ENCODE results near the gene PRKACB. TPM values are rescaled to one million over a fixed set of nuclear protein-coding genes. Genes with fewer than 3 reads are reported as not detected.
"Not testable (repeated sequence)": the region's sequence is repeated elsewhere in the genome, so short reads cannot be mapped to it uniquely, and the experiment has no call there.

The PRKACB gene
- total RNA-seq, 2 donors from 2014 or later, result 9.6 to 18.2 TPM

DNA sequence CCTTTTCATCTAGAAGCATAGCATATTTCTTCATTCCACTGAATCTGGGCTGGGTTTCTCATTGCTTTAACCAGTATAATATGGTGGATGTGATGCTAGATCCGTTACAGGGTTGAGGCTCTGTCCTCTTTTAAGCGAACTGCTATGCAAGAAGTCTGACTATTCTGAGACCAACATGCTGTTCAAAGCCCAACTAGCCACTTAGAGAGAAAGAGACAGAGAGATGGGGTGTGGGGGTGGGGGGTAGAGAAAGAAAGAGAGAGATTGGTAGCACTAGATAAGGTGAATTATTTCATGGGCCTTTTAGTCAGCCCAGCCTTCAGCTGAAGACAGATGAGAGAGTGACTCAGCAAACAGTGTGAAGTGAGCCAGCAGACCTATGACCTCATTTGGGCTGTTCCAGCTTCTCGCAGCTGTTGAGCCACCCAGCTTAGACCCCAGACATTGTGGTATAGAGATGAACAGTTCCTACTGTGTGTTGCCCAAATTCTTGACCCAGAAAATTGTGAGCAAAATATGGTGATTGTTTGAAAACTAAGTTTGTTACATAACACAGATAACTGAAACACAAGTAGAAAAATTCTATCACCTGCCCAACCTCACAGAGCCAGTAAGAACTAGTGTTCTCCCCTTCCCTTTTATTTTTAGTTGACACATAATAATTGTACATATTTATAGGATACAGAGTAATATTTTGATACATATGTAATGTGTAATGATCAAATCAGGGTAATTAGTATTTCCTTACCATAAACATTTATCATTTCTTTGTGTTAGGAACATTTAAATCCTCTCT, 40.7 kb upstream of the PRKACB start:
- ATAC-seq (peak; percentile 99), DNase-seq (peak; percentile 56 to 69 (median 63))
- intact Hi-C loops (cut with DNase I), result no loop called here
- TF ChIP-seq, protein P1, sequence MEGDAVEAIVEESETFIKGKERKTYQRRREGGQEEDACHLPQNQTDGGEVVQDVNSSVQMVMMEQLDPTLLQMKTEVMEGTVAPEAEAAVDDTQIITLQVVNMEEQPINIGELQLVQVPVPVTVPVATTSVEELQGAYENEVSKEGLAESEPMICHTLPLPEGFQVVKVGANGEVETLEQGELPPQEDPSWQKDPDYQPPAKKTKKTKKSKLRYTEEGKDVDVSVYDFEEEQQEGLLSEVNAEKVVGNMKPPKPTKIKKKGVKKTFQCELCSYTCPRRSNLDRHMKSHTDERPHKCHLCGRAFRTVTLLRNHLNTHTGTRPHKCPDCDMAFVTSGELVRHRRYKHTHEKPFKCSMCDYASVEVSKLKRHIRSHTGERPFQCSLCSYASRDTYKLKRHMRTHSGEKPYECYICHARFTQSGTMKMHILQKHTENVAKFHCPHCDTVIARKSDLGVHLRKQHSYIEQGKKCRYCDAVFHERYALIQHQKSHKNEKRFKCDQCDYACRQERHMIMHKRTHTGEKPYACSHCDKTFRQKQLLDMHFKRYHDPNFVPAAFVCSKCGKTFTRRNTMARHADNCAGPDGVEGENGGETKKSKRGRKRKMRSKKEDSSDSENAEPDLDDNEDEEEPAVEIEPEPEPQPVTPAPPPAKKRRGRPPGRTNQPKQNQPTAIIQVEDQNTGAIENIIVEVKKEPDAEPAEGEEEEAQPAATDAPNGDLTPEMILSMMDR (IDR thresholded peaks at IDR 0.05), result no peak
- no peak for TF ChIP-seq POLR2A (IDR thresholded peaks at IDR 0.05)
- Histone ChIP-seq H3K4me3 (no peak overlapping the region), H3K36me3 (replicated peaks in 1 of 2; ENCODE audit: insufficient read depth in 1 of 2, low read depth in 2 of 2) (no peaks in the 10 kb centered on the region), H3K27ac (no peak overlapping the region), H3K9me3 (no peaks in the 10 kb centered on the region), H3K27me3 (no peaks in the 10 kb centered on the region), H3K4me1 (peaks cover 7% of the 10 kb centered on the region)
- 69% methylated on average over 3 of the region's 3 CpGs for WGBS, 2 donors

DNA sequence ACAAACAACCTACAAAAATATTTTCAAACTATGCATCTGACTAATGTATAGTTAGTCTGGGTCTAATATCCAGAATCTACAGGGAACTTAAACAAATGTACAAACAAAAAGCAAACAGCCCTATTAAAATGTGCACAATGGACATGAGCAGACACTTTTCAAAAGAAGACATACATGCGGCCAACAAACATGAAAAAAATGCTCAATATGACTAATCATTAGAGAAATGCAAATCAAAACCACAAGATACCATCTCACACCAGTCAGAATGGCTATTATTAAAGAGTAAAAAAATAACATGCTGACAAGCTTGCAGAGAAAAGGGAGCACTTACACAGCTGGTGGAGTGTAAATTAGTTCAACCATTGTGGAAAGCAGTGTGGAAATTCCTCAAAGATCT, 36.5 kb upstream of the PRKACB start:
- H3K27ac ChIP-seq; ATAC-seq; DNase-seq; H3K36me3 ChIP-seq (replicated peaks in 1 of 2; ENCODE audit: insufficient read depth in 1 of 2, low read depth in 2 of 2); H3K4me3 ChIP-seq; H3K27me3 ChIP-seq; intact Hi-C loops (cut with DNase I); H3K9me3 ChIP-seq; H3K4me1 ChIP-seq: not testable (repeated sequence)
- WGBS, 2 donors, result 68 to 74% methylated on average over 1 of the region's 1 CpG

DNA sequence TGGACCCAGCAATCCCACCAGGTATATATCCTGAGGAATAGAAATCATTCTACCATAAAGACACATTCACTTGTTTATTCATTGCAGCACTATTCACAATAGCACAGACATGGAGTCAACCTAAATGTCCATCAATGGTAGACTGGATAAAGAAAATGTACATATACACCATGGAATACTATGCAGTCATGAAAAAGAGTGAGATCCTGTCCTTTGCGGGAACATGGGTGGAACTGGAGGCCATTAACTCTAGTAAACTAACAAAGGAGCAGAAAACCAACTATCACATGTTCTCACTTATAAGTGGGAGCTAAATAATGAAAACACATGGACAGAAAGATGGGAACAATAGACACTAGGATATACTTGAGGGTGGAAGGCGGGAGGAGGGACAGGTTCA, 36.1 kb upstream of the PRKACB start:
- H3K9me3 ChIP-seq, result no peaks in the 10 kb centered on the region
- 97% methylated on average over 2 of the region's 2 CpGs for WGBS, 2 donors
- peaks cover 7% of the 10 kb centered on the region for H3K4me1 ChIP-seq
- no peak overlapping the region for H3K27ac ChIP-seq
- intact Hi-C loops (cut with DNase I), result no loop called here
- no peaks in the 10 kb centered on the region for H3K27me3 ChIP-seq
- no peak for ATAC-seq
- TF ChIP-seq, protein P1 (IDR thresholded peaks at IDR 0.05), result no peak
- TF ChIP-seq POLR2A (IDR thresholded peaks at IDR 0.05), result no peak
- no peak for DNase-seq
- no peak overlapping the region for H3K4me3 ChIP-seq
- no peaks in the 10 kb centered on the region for H3K36me3 ChIP-seq (replicated peaks in 1 of 2; ENCODE audit: insufficient read depth in 1 of 2, low read depth in 2 of 2)

DNA sequence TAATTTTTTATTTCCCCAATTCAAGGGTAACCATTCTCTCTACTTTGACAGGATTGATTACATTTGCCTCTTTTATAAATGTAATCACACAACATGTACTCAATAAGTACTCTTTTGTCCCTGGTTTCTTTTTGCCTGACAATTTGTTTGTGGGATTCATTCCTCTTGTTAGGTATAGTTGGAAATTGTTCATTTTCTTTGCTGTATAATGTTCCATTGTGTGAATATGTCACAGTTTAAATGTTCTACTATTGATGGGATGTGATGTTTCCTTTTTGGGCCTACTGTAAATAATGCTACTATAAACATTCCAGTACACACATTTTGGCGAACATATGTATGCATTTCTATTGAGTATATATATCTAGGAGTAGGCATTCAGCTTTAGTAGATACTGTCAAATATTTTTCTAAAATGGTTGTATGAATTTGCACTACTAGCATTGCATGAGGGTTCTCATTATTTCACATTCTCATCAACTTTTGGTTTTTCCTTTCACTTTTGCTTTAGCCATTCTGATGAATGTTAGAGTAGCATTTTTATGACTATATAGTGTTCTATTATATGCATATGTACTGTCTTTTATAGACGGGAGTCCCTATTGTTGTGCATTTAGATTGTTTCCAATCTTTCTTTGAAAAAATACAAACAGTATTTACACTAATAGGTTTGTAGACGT, 35.0 kb upstream of the PRKACB start:
- intact Hi-C loops (cut with DNase I), result no loop called here
- ATAC-seq (no peak), DNase-seq (no peak)
- Histone ChIP-seq H3K4me1 (no peaks in the 10 kb centered on the region), H3K27me3 (no peaks in the 10 kb centered on the region), H3K9me3 (no peaks in the 10 kb centered on the region), H3K27ac (no peak overlapping the region), H3K4me3 (no peak overlapping the region), H3K36me3 (replicated peaks in 1 of 2; ENCODE audit: insufficient read depth in 1 of 2, low read depth in 2 of 2) (no peaks in the 10 kb centered on the region)
- 94% methylated on average over 3 of the region's 3 CpGs for WGBS, 2 donors
- TF ChIP-seq, protein P1 (IDR thresholded peaks at IDR 0.05), result no peak
- no peak for TF ChIP-seq POLR2A (IDR thresholded peaks at IDR 0.05)

DNA sequence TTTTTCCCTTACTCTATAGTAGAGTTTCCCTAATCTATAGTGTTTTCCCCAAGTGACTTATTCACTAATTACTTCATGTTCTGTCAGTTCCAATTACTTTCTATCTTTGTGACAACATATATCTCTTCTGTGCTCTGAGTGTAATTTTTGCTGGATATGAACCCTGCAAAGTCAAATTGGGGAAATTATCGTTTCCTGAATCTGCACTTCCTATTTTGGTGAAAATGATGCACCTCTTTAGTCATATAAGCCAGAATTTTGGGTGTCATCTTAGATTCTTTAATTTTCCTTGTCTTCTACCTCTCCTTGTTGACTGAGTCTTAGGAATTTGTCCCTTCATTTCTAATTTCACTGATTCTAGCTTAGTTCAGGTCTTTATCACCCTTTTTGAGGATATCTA, 33.4 kb upstream of the PRKACB start:
- 86 to 94% methylated on average over 1 of the region's 1 CpG for WGBS, 2 donors
- DNase-seq (no peak), ATAC-seq (no peak)
- TF ChIP-seq, protein P1 (IDR thresholded peaks at IDR 0.05), result no peak
- TF ChIP-seq POLR2A (IDR thresholded peaks at IDR 0.05), result no peak
- Histone ChIP-seq H3K4me1 (no peaks in the 10 kb centered on the region), H3K36me3 (replicated peaks in 1 of 2; ENCODE audit: insufficient read depth in 1 of 2, low read depth in 2 of 2) (no peaks in the 10 kb centered on the region), H3K4me3 (no peak overlapping the region), H3K27me3 (no peaks in the 10 kb centered on the region), H3K9me3 (no peaks in the 10 kb centered on the region), H3K27ac (no peak overlapping the region)
- intact Hi-C loops (cut with DNase I), result no loop called here
